Spleen (tissue), 7 donors: ENCODE data around the gene EEF2.

Experiments used
- CTCF ChIP-seq, 11 experiments: fragments of 200-600 bp in 7 of 11; fragments of 450-650 bp in 4 of 11; sonication (generic) in 4 of 11; IDR thresholded peaks in 8 of 11; conservative IDR thresholded peaks in 3 of 11; 1 replicate in 7 of 11; 2 replicates in 4 of 11; pipeline versions ENCODE4 v1.4.0 to v1.8.0; 2016 to 2021; ENCODE audit warnings: antibody characterized with exemption in 11 of 11, inconsistent platforms in 4 of 11, mild to moderate bottlenecking in 1 of 11
- POLR2A ChIP-seq, 3 donors: fragments of 450-650 bp; IDR thresholded peaks; one replicate each; pipeline ENCODE4 v1.5.1; 2017; ENCODE audit warnings: antibody characterized with exemption in 3 of 3, mild to moderate bottlenecking in 1 of 3
- POLR2AphosphoS5 ChIP-seq, 3 donors: sonication (generic); formaldehyde crosslinking; IDR thresholded peaks; one replicate each; pipeline ENCODE4 v1.5.1; 2017; ENCODE audit warnings: antibody characterized with exemption in 3 of 3
- donor health status: DM: no; HTN: no; CAD: no; lungs with moderate emphysema.
- donor health status: DM: no; HTN: no; CAD: no.
- donor health status: DM: no; HTN: no; CAD: no.

DNA sequence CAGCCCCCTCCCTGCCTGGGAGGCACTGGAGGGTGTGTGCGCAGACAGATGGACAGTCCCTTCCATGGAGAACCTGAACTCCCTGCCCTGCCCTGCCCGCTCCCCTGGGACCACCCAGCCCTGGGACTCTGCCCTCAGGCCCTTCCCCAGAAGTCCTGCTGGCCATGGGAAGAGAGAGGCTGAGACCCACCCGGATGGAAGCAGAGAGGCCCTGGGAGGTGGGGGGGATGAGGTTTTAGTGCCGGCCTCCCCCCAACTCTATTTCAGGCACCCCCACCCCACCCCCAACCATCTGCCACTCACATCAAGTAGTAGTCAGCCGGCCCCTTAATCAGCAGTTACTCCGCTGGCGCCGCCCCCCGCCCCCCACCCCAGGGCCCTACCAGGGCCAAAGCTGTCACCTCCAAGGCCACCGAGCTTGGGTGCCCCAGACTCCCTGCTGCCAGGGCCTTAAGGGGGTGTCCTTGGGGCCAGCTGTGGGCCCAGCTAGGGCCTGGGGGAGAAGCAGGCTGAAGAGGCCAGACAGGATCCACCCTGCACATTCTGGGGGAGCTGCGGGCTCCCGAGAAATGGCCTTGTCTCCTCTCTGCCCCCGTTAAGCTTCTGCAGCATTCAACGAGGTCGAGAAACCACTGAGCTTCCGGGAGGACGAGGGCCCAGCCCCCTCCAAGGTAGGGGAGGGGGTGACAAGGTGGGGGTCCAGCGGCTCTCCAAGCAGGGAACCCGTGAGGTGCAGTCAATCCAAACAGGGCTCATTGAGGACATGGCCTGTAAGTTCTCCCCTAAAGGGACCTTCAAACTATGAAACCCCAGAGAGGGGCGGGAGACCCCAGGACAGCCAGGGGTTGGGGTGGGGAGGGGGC lies 35.0 kb downstream of the EEF2 start:
- TF ChIP-seq POLR2A (IDR thresholded peaks at IDR 0.05) (no peak), CTCF (IDR thresholded peaks at IDR 0.05 in 8 of 11, conservative IDR thresholded peaks at IDR 0.05 in 3 of 11) (no peak), POLR2AphosphoS5 (IDR thresholded peaks at IDR 0.05) (no peak)
